KMS-11 (cell line): ENCODE results near the gene RPRD1A.

ENCODE experiments used
- H2AFZ ChIP-seq: fragments of 200-600 bp; sonication (generic); 2 replicates; pipeline ENCODE4 v1.6.1; 2016; ENCODE audit warnings: antibody characterized with exemption, mixed run types, low read depth
- H3K27ac ChIP-seq: fragments of 200-600 bp; sonication (generic); 2 replicates; pipeline ENCODE4 v1.6.1; 2016; ENCODE audit warnings: mild to moderate bottlenecking, mixed run types
- H3K27me3 ChIP-seq: fragments of 200-600 bp; sonication (generic); 2 replicates; pipeline ENCODE4 v1.6.1; 2017; ENCODE audit warnings: mild to moderate bottlenecking, low read depth, mixed run types, moderate library complexity; ENCODE audit not compliant: insufficient read depth
- H3K36me3 ChIP-seq: fragments of 200-600 bp; sonication (generic); 2 replicates; pipeline ENCODE4 v1.6.1; 2017; ENCODE audit warnings: mild to moderate bottlenecking, mixed run types; ENCODE audit not compliant: insufficient read depth
- H3K4me1 ChIP-seq: fragments of 200-600 bp; sonication (generic); 2 replicates; pipeline ENCODE4 v1.6.1; 2016; ENCODE audit warnings: mild to moderate bottlenecking, low read depth, mixed run types; ENCODE audit not compliant: poor library complexity, severe bottlenecking
- H3K4me2 ChIP-seq: fragments of 200-600 bp; sonication (generic); 2 replicates; pipeline ENCODE4 v1.7.0; 2016; ENCODE audit warnings: mild to moderate bottlenecking, mixed run types
- H3K4me3 ChIP-seq: fragments of 200-600 bp; sonication (generic); IDR thresholded peaks from 2 replicates; pipeline ENCODE4 v1.6.1; 2017; ENCODE audit warnings: low read depth, low read length, mixed read lengths; ENCODE audit not compliant: insufficient read depth
- H3K79me2 ChIP-seq: fragments of 200-600 bp; sonication (generic); 2 replicates; pipeline ENCODE4 v1.6.1; 2016; ENCODE audit warnings: low read depth, mixed run types; ENCODE audit not compliant: insufficient read depth
- H3K9ac ChIP-seq: fragments of 200-600 bp; sonication (generic); 2 replicates; pipeline ENCODE4 v1.6.1; 2016; ENCODE audit warnings: mild to moderate bottlenecking, mixed run types
- H4K20me1 ChIP-seq: fragments of 200-600 bp; sonication (generic); 2 replicates; pipeline ENCODE4 v1.6.1; 2016; ENCODE audit warnings: mild to moderate bottlenecking, mixed run types; ENCODE audit not compliant: insufficient read depth
- CTCF ChIP-seq: fragments of 200-600 bp; sonication (generic); conservative IDR thresholded peaks from 2 replicates; pipeline ENCODE4 v1.6.1; 2017; ENCODE audit warnings: low read depth, mild to moderate bottlenecking, antibody characterized with exemption, low read length, moderate library complexity, mixed read lengths

RPRD1A gene

GRCh38 chr18:36050479-36050878 is 16.9 kb downstream of the RPRD1A start:
- H4K20me1 ChIP-seq, result peaks cover 15% of the 10 kb centered on the region
- peaks cover 89% of the 10 kb centered on the region for H3K79me2 ChIP-seq
- no peaks in the 10 kb centered on the region for H3K27me3 ChIP-seq
- no peak overlapping the region for H3K9ac ChIP-seq
- TF ChIP-seq CTCF, result no peak
- peaks cover 15% of the 10 kb centered on the region for H3K4me1 ChIP-seq
- H3K4me2 ChIP-seq, result no peak overlapping the region
- no peak overlapping the region for H2AFZ ChIP-seq
- H3K4me3 ChIP-seq, result no peak overlapping the region
- H3K36me3 ChIP-seq, result no peaks in the 10 kb centered on the region
- H3K27ac ChIP-seq, result no peak overlapping the region

GRCh38 chr18:36047521-36047920 is 19.8 kb downstream of the RPRD1A start:
- no peak for TF ChIP-seq CTCF

GRCh38 chr18:36046898-36047297 is 20.5 kb downstream of the RPRD1A start:
- H4K20me1 ChIP-seq, result peaks cover 15% of the 10 kb centered on the region
- H3K4me3 ChIP-seq, result no peak overlapping the region
- peaks cover 18% of the 10 kb centered on the region for H3K4me1 ChIP-seq
- no peak overlapping the region for H3K4me2 ChIP-seq
- no peaks in the 10 kb centered on the region for H3K36me3 ChIP-seq
- peaks cover 94% of the 10 kb centered on the region for H3K79me2 ChIP-seq
- no peak for TF ChIP-seq CTCF
- no peak overlapping the region for H2AFZ ChIP-seq
- H3K27me3 ChIP-seq, result no peaks in the 10 kb centered on the region
- no peak overlapping the region for H3K9ac ChIP-seq
- no peak overlapping the region for H3K27ac ChIP-seq

More at GRCh38 chr18:36047521-36047920, 19.8 kb downstream of the RPRD1A start:
- no peak overlapping the region for H3K4me3 ChIP-seq
- H2AFZ ChIP-seq, result no peak overlapping the region
- H3K36me3 ChIP-seq, result no peaks in the 10 kb centered on the region
- no peak overlapping the region for H3K9ac ChIP-seq
- peaks cover 15% of the 10 kb centered on the region for H4K20me1 ChIP-seq
- H3K79me2 ChIP-seq, result peaks cover 94% of the 10 kb centered on the region
- H3K4me2 ChIP-seq, result no peak overlapping the region
- H3K27ac ChIP-seq, result no peak overlapping the region
- peaks cover 19% of the 10 kb centered on the region for H3K4me1 ChIP-seq
- H3K27me3 ChIP-seq, result no peaks in the 10 kb centered on the region

GRCh38 chr18:36045241-36045991 is 21.9 kb downstream of the RPRD1A start:
- no peak for TF ChIP-seq CTCF
- H3K27ac ChIP-seq, result no peak overlapping the region

More at GRCh38 chr18:36045241-36045991, 21.9 kb downstream of the RPRD1A start:
- Histone ChIP-seq H3K27me3 (no peaks in the 10 kb centered on the region), H3K36me3 (no peaks in the 10 kb centered on the region), H3K9ac (no peak overlapping the region), H3K4me3 (no peak overlapping the region), H3K4me2 (no peak overlapping the region), H4K20me1 (peaks cover 15% of the 10 kb centered on the region), H3K4me1 (peaks cover 13% of the 10 kb centered on the region), H2AFZ (no peak overlapping the region), H3K79me2 (peaks cover 91% of the 10 kb centered on the region)
